Cardiac muscle cell (in vitro differentiated cells and primary cell): Measurements from ENCODE around the gene NBPF26. TPM values are rescaled to one million over a fixed set of nuclear protein-coding genes. Genes with fewer than 3 reads are reported as not detected.
"Not testable (repeated sequence)": the region's sequence is repeated elsewhere in the genome, so short reads cannot be mapped to it uniquely, and the experiment has no call there.

Source experiments
- DNase-seq, 2 donors: peaks; one replicate each; pipeline versions ENCODE4 v3.0.0 to v3.0.0-alpha.2; 2010 to 2017; ENCODE audit warnings: low read depth in 1 of 2, low spot score in 1 of 2
- H3K27ac ChIP-seq: fragments of 200-600 bp; sonication (generic); 2 replicates; pipeline ENCODE4 v1.5.1; 2016
- H3K27me3 ChIP-seq: fragments of 200-600 bp; sonication (generic); 2 replicates; pipeline ENCODE4 v1.6.0; 2016; ENCODE audit warnings: control low read depth
- H3K36me3 ChIP-seq: fragments of 200-600 bp; sonication (generic); 2 replicates; pipeline ENCODE4 v1.5.1; 2016; ENCODE audit warnings: control low read depth
- H3K4me1 ChIP-seq: fragments of 200-600 bp; sonication (generic); 2 replicates; pipeline ENCODE4 v1.8.1; 2017; ENCODE audit warnings: low read depth, mild to moderate bottlenecking, mixed run types
- H3K4me3 ChIP-seq: fragments of 200-600 bp; sonication (generic); 2 replicates; pipeline ENCODE4 v1.5.1; 2016; ENCODE audit warnings: mild to moderate bottlenecking
- H3K9me3 ChIP-seq: fragments of 200-600 bp; sonication (generic); 2 replicates; pipeline ENCODE4 v1.5.1; 2017; ENCODE audit warnings: low read depth, mild to moderate bottlenecking, control low read depth
- CTCF ChIP-seq: IDR thresholded peaks from 2 replicates; pipeline ENCODE4 v1.5.1; 2012; ENCODE audit warnings: low read depth, mild to moderate bottlenecking, low read length
- polyA plus RNA-seq: library from polyadenylated mRNA; unstranded; fragments of >200 nt; fragmentation: Nextera tagmentation; extraction: Ambion mirVana; gene quantifications from 2 replicates; pipeline ENCODE4 v1.2.1, GENCODE V29; 2016
- total RNA-seq: library from RNA; depleted of rRNA; stranded (reverse); fragments of >200 nt; gene quantifications from 2 replicates; pipeline ENCODE4 v1.2.3, GENCODE V29; 2016

The NBPF26 gene
- total and polyA plus RNA-seq, 2 experiments from 2014 or later: 6.2 to 17.2 TPM

- not testable (repeated sequence) for H3K4me3 ChIP-seq, H3K4me1 ChIP-seq, H3K27me3 ChIP-seq, H3K36me3 ChIP-seq, H3K27ac ChIP-seq, H3K9me3 ChIP-seq
- TF ChIP-seq CTCF: peak; percentile 40
- DNase-seq: peak; percentile 10 to 63
These were observed 88.1 kb downstream of the NBPF26 start for GRCh38 chr1:120811822-120812221.

- not testable (repeated sequence) for H3K27ac ChIP-seq, H3K36me3 ChIP-seq, H3K4me3 ChIP-seq, H3K4me1 ChIP-seq, H3K27me3 ChIP-seq, H3K9me3 ChIP-seq, DNase-seq
These were observed 101.3 kb downstream of the NBPF26 start for GRCh38 chr1:120825051-120825450.

- H3K4me3 ChIP-seq, H3K36me3 ChIP-seq, DNase-seq, H3K4me1 ChIP-seq, H3K9me3 ChIP-seq, H3K27me3 ChIP-seq, H3K27ac ChIP-seq: not testable (repeated sequence)
These were observed 102.9 kb downstream of the NBPF26 start for GRCh38 chr1:120826623-120827022.

- not testable (repeated sequence) for H3K9me3 ChIP-seq, H3K27ac ChIP-seq, H3K4me1 ChIP-seq, H3K27me3 ChIP-seq, H3K36me3 ChIP-seq
- DNase-seq: peak; percentile 57 to 70
- peak overlapping the region; percentile 58 for H3K4me3 ChIP-seq
- peak; percentile 32 for TF ChIP-seq CTCF
These were observed 120.6 kb downstream of the NBPF26 start for GRCh38 chr1:120844186-120844944.

- not testable (repeated sequence) for DNase-seq, H3K4me1 ChIP-seq, H3K27ac ChIP-seq, H3K9me3 ChIP-seq, H3K27me3 ChIP-seq, H3K36me3 ChIP-seq
- H3K4me3 ChIP-seq: peak overlapping the region; percentile 58
These were observed 121.2 kb downstream of the NBPF26 start for GRCh38 chr1:120844945-120845330.

- H3K4me3 ChIP-seq, DNase-seq, H3K9me3 ChIP-seq, H3K27ac ChIP-seq, H3K36me3 ChIP-seq, H3K4me1 ChIP-seq, H3K27me3 ChIP-seq: not testable (repeated sequence)
These were observed 125.9 kb downstream of the NBPF26 start for GRCh38 chr1:120849400-120850286.

GRCh38 chr1:120850287-120850536 is 126.5 kb downstream of the NBPF26 start:
- H3K9me3 ChIP-seq, H3K27me3 ChIP-seq, H3K36me3 ChIP-seq, H3K4me1 ChIP-seq, H3K4me3 ChIP-seq: not testable (repeated sequence)
- peak overlapping the region; percentile 95 for H3K27ac ChIP-seq
- DNase-seq: peak; percentile 47 to 70

- H3K36me3 ChIP-seq, H3K9me3 ChIP-seq, H3K4me1 ChIP-seq, H3K27me3 ChIP-seq: not testable (repeated sequence)
- DNase-seq: peak; percentile 76 to 97
- Histone ChIP-seq H3K4me3 (peak overlapping the region; percentile 14), H3K27ac (peak overlapping the region; percentile 95)
These were observed 127.0 kb downstream of the NBPF26 start for GRCh38 chr1:120850537-120851421.

- H3K4me3 ChIP-seq, DNase-seq, H3K27ac ChIP-seq, H3K27me3 ChIP-seq, H3K4me1 ChIP-seq, H3K36me3 ChIP-seq, H3K9me3 ChIP-seq: not testable (repeated sequence)
These were observed 134.4 kb downstream of the NBPF26 start for GRCh38 chr1:120858144-120858543.

- not testable (repeated sequence) for H3K9me3 ChIP-seq, H3K27ac ChIP-seq, H3K4me1 ChIP-seq, H3K27me3 ChIP-seq, H3K36me3 ChIP-seq, H3K4me3 ChIP-seq
- DNase-seq: peak in 1 of 2 donors; percentile 11
These were observed 136.0 kb downstream of the NBPF26 start for GRCh38 chr1:120859615-120860234.

GRCh38 chr1:120878206-120878605 is 154.5 kb downstream of the NBPF26 start:
- H3K36me3 ChIP-seq, H3K9me3 ChIP-seq, H3K27ac ChIP-seq, H3K4me3 ChIP-seq, DNase-seq, H3K27me3 ChIP-seq, H3K4me1 ChIP-seq: not testable (repeated sequence)
